ENCODE measurements around the gene ZBTB47. TPM values are rescaled to one million over a fixed set of nuclear protein-coding genes. Genes with fewer than 3 reads are reported as not detected.

ZBTB47 gene
- polyA plus RNA-seq, 3 donors from 2014 or later: 0.16 to 0.24 TPM; not detected in 1

- no peaks in the 10 kb centered on the region for H3K9me3 Mint-ChIP-seq
- no peak for DNase-seq
- no peaks in the 10 kb centered on the region for H3K36me3 Mint-ChIP-seq
- peak overlapping the region in 1 of 5 donors; percentile 21 for H3K4me3 Mint-ChIP-seq
- H3K27ac Mint-ChIP-seq: no peak overlapping the region
- peaks cover 0 to 9% (median 2%) of the 10 kb centered on the region in 3 donors for H3K27me3 Mint-ChIP-seq (ENCODE audit: low read depth in 3 of 3)
- no peaks in the 10 kb centered on the region for H3K4me1 Mint-ChIP-seq
Measured at GRCh38 chr3:42663581-42664437, 10.3 kb downstream of the ZBTB47 start.

- no peaks in the 10 kb centered on the region for H3K9me3 Mint-ChIP-seq
- no peak overlapping the region for H3K4me3 Mint-ChIP-seq
- no peak overlapping the region for H3K27ac Mint-ChIP-seq
- peaks cover 0 to 9% (median 2%) of the 10 kb centered on the region in 3 donors for H3K27me3 Mint-ChIP-seq (ENCODE audit: low read depth in 3 of 3)
- no peak for DNase-seq
- no peaks in the 10 kb centered on the region for H3K36me3 Mint-ChIP-seq
- no peaks in the 10 kb centered on the region for H3K4me1 Mint-ChIP-seq
Measured at GRCh38 chr3:42664438-42664803, 10.9 kb downstream of the ZBTB47 start.

GRCh38 chr3:42665050-42665878 lies 11.8 kb downstream of the ZBTB47 start:
- H3K9me3 Mint-ChIP-seq: no peaks in the 10 kb centered on the region
- no peak overlapping the region for H3K4me3 Mint-ChIP-seq
- H3K27me3 Mint-ChIP-seq (ENCODE audit: low read depth in 3 of 3): peaks cover 0 to 11% (median 0%) of the 10 kb centered on the region in 3 donors
- H3K27ac Mint-ChIP-seq: no peak overlapping the region
- no peak for DNase-seq
- H3K4me1 Mint-ChIP-seq: no peaks in the 10 kb centered on the region
- no peaks in the 10 kb centered on the region for H3K36me3 Mint-ChIP-seq

GRCh38 chr3:42666022-42666421 lies 12.5 kb downstream of the ZBTB47 start:
- no peaks in the 10 kb centered on the region for H3K36me3 Mint-ChIP-seq
- H3K4me3 Mint-ChIP-seq: no peak overlapping the region

GRCh38 chr3:42666577-42666998 lies 13.1 kb downstream of the ZBTB47 start:
- H3K4me3 Mint-ChIP-seq: no peak overlapping the region
- no peak for DNase-seq
- no peaks in the 10 kb centered on the region for H3K4me1 Mint-ChIP-seq
- no peak overlapping the region for H3K27ac Mint-ChIP-seq
- no peaks in the 10 kb centered on the region for H3K9me3 Mint-ChIP-seq
- peaks cover 0 to 9% (median 0%) of the 10 kb centered on the region in 3 donors for H3K27me3 Mint-ChIP-seq (ENCODE audit: low read depth in 3 of 3)
- no peaks in the 10 kb centered on the region for H3K36me3 Mint-ChIP-seq

More at GRCh38 chr3:42666022-42666421, 12.5 kb downstream of the ZBTB47 start:
- Mint-ChIP-seq H3K27ac (no peak overlapping the region), H3K9me3 (no peaks in the 10 kb centered on the region), H3K27me3 (ENCODE audit: low read depth in 3 of 3) (peaks cover 0 to 9% (median 0%) of the 10 kb centered on the region in 3 donors), H3K4me1 (no peaks in the 10 kb centered on the region)
- DNase-seq: no peak

GRCh38 chr3:42667096-42667522 lies 13.6 kb downstream of the ZBTB47 start:
- H3K4me3 Mint-ChIP-seq: no peak overlapping the region
- DNase-seq: no peak
- no peaks in the 10 kb centered on the region for H3K36me3 Mint-ChIP-seq
- no peaks in the 10 kb centered on the region for H3K9me3 Mint-ChIP-seq
- no peaks in the 10 kb centered on the region for H3K4me1 Mint-ChIP-seq
- H3K27me3 Mint-ChIP-seq (ENCODE audit: low read depth in 3 of 3): peaks cover 0 to 9% (median 0%) of the 10 kb centered on the region in 3 donors
- H3K27ac Mint-ChIP-seq: no peak overlapping the region

GRCh38 chr3:42667523-42668412 lies 14.3 kb downstream of the ZBTB47 start:
- H3K4me3 Mint-ChIP-seq: no peak overlapping the region
- no peaks in the 10 kb centered on the region for H3K9me3 Mint-ChIP-seq
- H3K4me1 Mint-ChIP-seq: no peaks in the 10 kb centered on the region
- no peaks in the 10 kb centered on the region for H3K36me3 Mint-ChIP-seq
- no peak overlapping the region for H3K27ac Mint-ChIP-seq
- no peak for DNase-seq
- H3K27me3 Mint-ChIP-seq (ENCODE audit: low read depth in 3 of 3): peaks cover 0 to 9% (median 0%) of the 10 kb centered on the region in 3 donors

- H3K36me3 Mint-ChIP-seq: no peaks in the 10 kb centered on the region
- H3K9me3 Mint-ChIP-seq: no peaks in the 10 kb centered on the region
- no peaks in the 10 kb centered on the region for H3K4me1 Mint-ChIP-seq
- H3K4me3 Mint-ChIP-seq: no peak overlapping the region
- H3K27me3 Mint-ChIP-seq (ENCODE audit: low read depth in 3 of 3): peaks cover 0 to 9% (median 0%) of the 10 kb centered on the region in 3 donors
- H3K27ac Mint-ChIP-seq: no peak overlapping the region
- DNase-seq: no peak
Measured at GRCh38 chr3:42668413-42668760, 14.9 kb downstream of the ZBTB47 start.

- H3K36me3 Mint-ChIP-seq: no peaks in the 10 kb centered on the region
Measured at GRCh38 chr3:42668793-42669217, 15.3 kb downstream of the ZBTB47 start.

GRCh38 chr3:42670051-42670576 lies 16.6 kb downstream of the ZBTB47 start:
- DNase-seq: no peak
- no peaks in the 10 kb centered on the region for H3K4me1 Mint-ChIP-seq
- no peaks in the 10 kb centered on the region for H3K36me3 Mint-ChIP-seq
- H3K27me3 Mint-ChIP-seq (ENCODE audit: low read depth in 3 of 3): peaks cover 0 to 9% (median 0%) of the 10 kb centered on the region in 3 donors
- H3K9me3 Mint-ChIP-seq: no peaks in the 10 kb centered on the region
- H3K27ac Mint-ChIP-seq: no peak overlapping the region
- no peak overlapping the region for H3K4me3 Mint-ChIP-seq

More at GRCh38 chr3:42668793-42669217, 15.3 kb downstream of the ZBTB47 start:
- H3K27me3 Mint-ChIP-seq (ENCODE audit: low read depth in 3 of 3): peaks cover 0 to 9% (median 0%) of the 10 kb centered on the region in 3 donors
- H3K4me1 Mint-ChIP-seq: no peaks in the 10 kb centered on the region
- no peak for DNase-seq
- H3K4me3 Mint-ChIP-seq: no peak overlapping the region
- H3K9me3 Mint-ChIP-seq: no peaks in the 10 kb centered on the region
- H3K27ac Mint-ChIP-seq: no peak overlapping the region

- Mint-ChIP-seq H3K27me3 (ENCODE audit: low read depth in 3 of 3) (peaks cover 0 to 9% (median 0%) of the 10 kb centered on the region in 3 donors), H3K27ac (no peak overlapping the region), H3K4me3 (no peak overlapping the region), H3K4me1 (no peaks in the 10 kb centered on the region), H3K36me3 (no peaks in the 10 kb centered on the region), H3K9me3 (no peaks in the 10 kb centered on the region)
- no peak for DNase-seq
Measured at GRCh38 chr3:42670670-42671069, 17.2 kb downstream of the ZBTB47 start.

GRCh38 chr3:42672515-42672914 lies 19.0 kb downstream of the ZBTB47 start:
- no peak overlapping the region for H3K27ac Mint-ChIP-seq
- H3K27me3 Mint-ChIP-seq (ENCODE audit: low read depth in 3 of 3): peaks cover 0 to 6% (median 3%) of the 10 kb centered on the region in 3 donors
- H3K4me1 Mint-ChIP-seq: no peaks in the 10 kb centered on the region
- DNase-seq: no peak
- no peak overlapping the region for H3K4me3 Mint-ChIP-seq
- peaks cover 0 to 1% (median 0%) of the 10 kb centered on the region in 6 donors for H3K9me3 Mint-ChIP-seq
- no peaks in the 10 kb centered on the region for H3K36me3 Mint-ChIP-seq

- Mint-ChIP-seq H3K9me3 (peaks cover 0 to 7% (median 0%) of the 10 kb centered on the region in 6 donors), H3K4me3 (no peak overlapping the region), H3K4me1 (no peaks in the 10 kb centered on the region), H3K27ac (no peak overlapping the region), H3K27me3 (ENCODE audit: low read depth in 3 of 3) (peaks cover 0 to 7% (median 3%) of the 10 kb centered on the region in 3 donors), H3K36me3 (peaks cover 0 to 5% (median 0%) of the 10 kb centered on the region in 3 donors)
- no peak for DNase-seq
Measured at GRCh38 chr3:42673082-42673481, 19.6 kb downstream of the ZBTB47 start.
